Activated CD4-positive, alpha-beta T cell treated with anti-CD3 and anti-CD28 coated beads, Interleukin-2, amount 50 U/mL, for 24 hours (primary cell): ENCODE data around the gene MX1.

ENCODE experiments used
- DNase-seq, 2 donors: peaks; one replicate each; pipeline ENCODE4 v3.0.0-alpha.2; 2020; ENCODE audit warnings: low read depth in 1 of 2, low spot score in 1 of 2

The MX1 gene

GRCh38 chr21:41488080-41488479, 62.0 kb downstream of the MX1 start:
- DNase-seq = no peak

GRCh38 chr21:41489329-41489728, 63.3 kb downstream of the MX1 start:
- no peak for DNase-seq

- no peak for DNase-seq
Measured at GRCh38 chr21:41490330-41490729, 64.3 kb downstream of the MX1 start.

GRCh38 chr21:41491412-41491811, 65.4 kb downstream of the MX1 start:
- no peak for DNase-seq

- no peak for DNase-seq
Measured at GRCh38 chr21:41494242-41494641, 68.2 kb downstream of the MX1 start.

- no peak for DNase-seq
Measured at GRCh38 chr21:41497008-41497407, 71.0 kb downstream of the MX1 start.

- no peak for DNase-seq
Measured at GRCh38 chr21:41497788-41498187, 71.7 kb downstream of the MX1 start.

GRCh38 chr21:41499920-41500319, 73.9 kb downstream of the MX1 start:
- no peak for DNase-seq

GRCh38 chr21:41500363-41500762, 74.3 kb downstream of the MX1 start:
- DNase-seq = no peak

GRCh38 chr21:41500931-41501381, 74.9 kb downstream of the MX1 start:
- DNase-seq = no peak

- DNase-seq = no peak
Measured at GRCh38 chr21:41501919-41502318, 75.9 kb downstream of the MX1 start.

- DNase-seq = no peak
Measured at GRCh38 chr21:41503331-41503730, 77.3 kb downstream of the MX1 start.

GRCh38 chr21:41504030-41504429, 78.0 kb downstream of the MX1 start:
- DNase-seq = no peak

GRCh38 chr21:41506005-41506594, 80.1 kb downstream of the MX1 start:
- DNase-seq = no peak

GRCh38 chr21:41506611-41507520, 80.8 kb downstream of the MX1 start:
- DNase-seq = no peak

- DNase-seq = no peak
Measured at GRCh38 chr21:41507521-41508414, 81.7 kb downstream of the MX1 start, which contains the start of gene TMPRSS2. Gene TMPRSS2 (minus strand): TSS chr21:41508158. CDS start chr21:41498133, 10,025 bp downstream.

- DNase-seq = no peak
Measured at GRCh38 chr21:41508415-41509144, 82.5 kb downstream of the MX1 start.
